NT2/D1 (cell line): ENCODE data around the gene IL19.

Experiments used
- DNase-seq: peaks from one replicate; pipeline ENCODE4 v3.0.0-alpha.2; 2011; ENCODE audit warnings: low read depth, low spot score
- H3K27me3 ChIP-seq: 2 replicates; pipeline ENCODE4 v1.6.0; 2011; ENCODE audit warnings: mild to moderate bottlenecking; ENCODE audit not compliant: insufficient read length, insufficient read depth
- H3K36me3 ChIP-seq: 2 replicates; pipeline ENCODE4 v1.6.1; 2011; ENCODE audit warnings: mild to moderate bottlenecking, low read length, mixed read lengths; ENCODE audit not compliant: insufficient read depth, insufficient read length
- H3K4me1 ChIP-seq: 2 replicates; pipeline ENCODE4 v1.5.1; 2011; ENCODE audit not compliant: insufficient read depth, insufficient read length
- H3K4me3 ChIP-seq: 2 replicates; pipeline ENCODE4 v1.5.1; 2011; ENCODE audit warnings: low read depth; ENCODE audit not compliant: insufficient read length
- H3K9ac ChIP-seq: 2 replicates; pipeline ENCODE4 v1.6.0; 2011; ENCODE audit warnings: low read depth; ENCODE audit not compliant: insufficient read length
- H3K9me3 ChIP-seq: 2 replicates; pipeline ENCODE4 v1.5.1; 2011; ENCODE audit warnings: mild to moderate bottlenecking, low read length; ENCODE audit not compliant: insufficient read depth
- SUZ12 ChIP-seq: IDR thresholded peaks from 2 replicates; pipeline ENCODE4 v1.6.1; 2011; ENCODE audit not compliant: insufficient read length, insufficient read depth; ENCODE audit errors: extremely low read depth
- YY1 ChIP-seq: IDR thresholded peaks from 2 replicates; pipeline ENCODE4 v1.6.1; 2011; ENCODE audit not compliant: insufficient read length, insufficient read depth
- ZNF274 ChIP-seq: IDR thresholded peaks from 2 replicates; pipeline ENCODE4 v1.6.1; 2011; ENCODE audit warnings: mild to moderate bottlenecking, low read depth, low read length

IL19 gene, protein sequence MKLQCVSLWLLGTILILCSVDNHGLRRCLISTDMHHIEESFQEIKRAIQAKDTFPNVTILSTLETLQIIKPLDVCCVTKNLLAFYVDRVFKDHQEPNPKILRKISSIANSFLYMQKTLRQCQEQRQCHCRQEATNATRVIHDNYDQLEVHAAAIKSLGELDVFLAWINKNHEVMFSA

DNA sequence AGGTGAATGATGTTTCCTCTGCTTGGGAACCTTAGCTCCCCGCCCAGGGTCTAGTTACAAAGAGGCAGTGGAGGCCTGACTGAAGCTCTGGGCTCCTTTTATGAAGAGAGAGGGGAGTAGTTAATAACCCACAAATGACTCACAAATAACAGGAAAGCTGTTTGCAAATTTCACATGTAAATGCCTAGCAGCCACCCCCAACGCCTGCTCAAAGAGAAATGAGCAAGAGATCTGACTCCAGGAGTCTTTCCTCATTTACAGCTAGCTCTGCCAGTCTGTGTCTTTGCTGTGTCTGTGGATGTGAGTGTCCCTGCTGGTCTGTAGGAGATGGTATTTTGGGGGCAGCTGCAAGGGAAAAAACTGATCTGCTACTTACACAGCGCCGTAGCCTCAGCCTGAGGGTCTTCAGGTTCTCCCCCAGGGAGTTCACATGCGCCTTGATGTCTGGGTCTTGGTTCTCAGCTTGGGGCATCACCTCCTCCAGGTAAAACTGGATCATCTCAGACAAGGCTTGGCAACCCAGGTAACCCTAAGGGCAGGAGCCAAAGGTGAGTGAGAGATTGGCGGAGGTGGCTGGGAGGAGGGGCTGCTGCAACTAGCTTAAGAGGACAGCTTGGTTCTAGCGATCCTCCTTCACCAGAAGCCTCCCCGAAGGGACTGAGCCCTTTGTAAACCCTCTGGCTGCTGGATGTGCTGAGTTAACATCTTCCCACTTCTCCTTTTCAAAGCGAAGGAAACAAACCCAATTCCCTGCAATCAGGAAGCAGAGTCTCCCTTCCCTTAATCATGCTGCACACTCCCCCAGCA is at the start of gene IL19:
Gene IL19, plus strand, starts transcription at position 243 of the 807 bp plus-strand sequence. CDS start 65,890 bp downstream, outside the sequence.
- Histone ChIP-seq H3K9ac (no peak within 1 kb of the TSS), H3K4me3 (no peak within 1 kb of the TSS), H3K4me1 (peaks cover 21% of the 10 kb centered on the region), H3K9me3 (no peaks in the 10 kb centered on the region), H3K36me3 (no peaks in the 10 kb centered on the region), H3K27me3 (peaks cover 1% of the 10 kb centered on the region)
- TF ChIP-seq YY1 = no peak
- no peak for DNase-seq

DNA sequence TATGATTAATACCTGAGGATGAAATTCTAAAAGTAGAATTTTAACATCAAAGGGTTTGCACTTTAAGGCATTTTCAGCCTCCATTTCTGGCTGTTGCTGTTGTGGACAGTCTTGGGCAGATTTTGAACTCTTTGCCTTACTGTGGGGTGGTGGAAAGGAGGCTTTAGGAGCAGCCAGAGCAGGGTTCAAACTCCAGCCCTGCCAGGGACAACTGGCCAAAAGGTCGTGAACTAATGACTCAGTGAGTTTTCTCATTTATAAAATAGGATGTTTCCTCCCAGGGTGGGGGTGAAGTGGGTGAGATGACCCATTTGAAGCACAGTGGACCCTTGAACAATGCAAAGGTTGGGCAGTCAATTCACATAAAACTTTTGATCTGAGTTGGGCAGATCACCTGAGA is 49.1 kb upstream of the IL19 start:
- H3K4me1 ChIP-seq = peaks cover 24% of the 10 kb centered on the region
- no peaks in the 10 kb centered on the region for H3K27me3 ChIP-seq
- TF ChIP-seq YY1 = no peak
- TF ChIP-seq ZNF274 = no peak
- TF ChIP-seq SUZ12 = no peak
- H3K9ac ChIP-seq = no peak overlapping the region
- no peaks in the 10 kb centered on the region for H3K9me3 ChIP-seq
- H3K4me3 ChIP-seq = no peak overlapping the region
- no peak for DNase-seq
- H3K36me3 ChIP-seq = no peaks in the 10 kb centered on the region

DNA sequence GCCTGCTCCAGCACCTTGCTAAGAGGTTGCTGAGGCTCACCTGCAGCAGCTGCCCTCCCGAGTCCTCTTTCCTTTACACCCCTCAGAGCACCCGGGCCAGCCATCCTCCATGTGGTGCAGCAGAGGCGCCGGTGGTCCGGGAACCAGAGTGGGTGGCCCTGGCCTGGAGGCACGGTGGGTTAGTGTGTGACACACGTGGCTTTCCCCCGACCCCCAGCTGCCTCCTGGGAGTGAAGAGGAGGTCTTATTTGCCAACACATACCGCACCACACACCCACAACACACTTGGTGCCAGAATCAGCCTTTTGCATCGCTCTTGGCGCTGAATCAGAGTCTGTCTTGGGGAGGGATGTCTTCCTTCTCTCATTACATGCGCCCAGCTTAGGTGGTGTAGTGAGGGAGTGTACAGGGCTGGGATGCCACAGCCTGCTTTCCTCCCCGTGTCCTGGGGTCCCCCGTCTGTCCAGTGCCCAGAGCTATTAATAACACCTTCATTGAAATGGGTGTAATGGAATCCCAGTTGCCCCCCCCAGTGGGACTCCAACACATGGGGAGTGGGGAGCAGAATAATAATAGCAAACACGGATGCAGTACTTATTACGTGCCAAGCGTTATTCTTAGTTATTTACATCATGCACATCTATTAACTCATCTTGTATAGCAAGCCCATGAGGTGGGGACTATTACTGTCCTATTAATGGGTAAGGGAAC is 47.7 kb upstream of the IL19 start:
- no peak for DNase-seq
- no peaks in the 10 kb centered on the region for H3K27me3 ChIP-seq
- H3K9me3 ChIP-seq = no peaks in the 10 kb centered on the region
- TF ChIP-seq SUZ12 = no peak
- no peak for TF ChIP-seq ZNF274
- TF ChIP-seq YY1 = no peak
- H3K9ac ChIP-seq = no peak overlapping the region
- no peak overlapping the region for H3K4me3 ChIP-seq
- peaks cover 24% of the 10 kb centered on the region for H3K4me1 ChIP-seq
- H3K36me3 ChIP-seq = no peaks in the 10 kb centered on the region

DNA sequence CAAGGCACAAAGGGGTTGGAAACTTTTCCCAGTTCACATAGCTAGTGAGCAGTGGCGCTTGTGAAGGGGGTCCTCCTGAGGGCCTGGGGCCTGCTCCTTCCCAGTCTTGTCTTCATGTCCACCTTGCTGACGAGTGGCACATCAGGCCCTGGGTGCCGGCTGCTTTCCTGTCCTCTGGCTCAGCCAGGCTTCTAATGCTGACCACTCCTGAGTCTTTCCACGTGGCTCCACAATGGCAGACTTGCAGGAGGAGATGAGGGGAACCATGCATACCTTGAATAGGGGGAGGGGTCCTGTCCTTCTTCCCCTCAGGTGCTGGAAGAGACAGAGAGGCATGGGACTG is 47.1 kb upstream of the IL19 start:
- no peak overlapping the region for H3K4me3 ChIP-seq
- peaks cover 24% of the 10 kb centered on the region for H3K4me1 ChIP-seq
- no peaks in the 10 kb centered on the region for H3K36me3 ChIP-seq
- no peak for TF ChIP-seq YY1
- TF ChIP-seq SUZ12 = no peak
- TF ChIP-seq ZNF274 = no peak
- H3K9ac ChIP-seq = peak overlapping the region; percentile 29
- no peak for DNase-seq
- no peaks in the 10 kb centered on the region for H3K27me3 ChIP-seq
- no peaks in the 10 kb centered on the region for H3K9me3 ChIP-seq

DNA sequence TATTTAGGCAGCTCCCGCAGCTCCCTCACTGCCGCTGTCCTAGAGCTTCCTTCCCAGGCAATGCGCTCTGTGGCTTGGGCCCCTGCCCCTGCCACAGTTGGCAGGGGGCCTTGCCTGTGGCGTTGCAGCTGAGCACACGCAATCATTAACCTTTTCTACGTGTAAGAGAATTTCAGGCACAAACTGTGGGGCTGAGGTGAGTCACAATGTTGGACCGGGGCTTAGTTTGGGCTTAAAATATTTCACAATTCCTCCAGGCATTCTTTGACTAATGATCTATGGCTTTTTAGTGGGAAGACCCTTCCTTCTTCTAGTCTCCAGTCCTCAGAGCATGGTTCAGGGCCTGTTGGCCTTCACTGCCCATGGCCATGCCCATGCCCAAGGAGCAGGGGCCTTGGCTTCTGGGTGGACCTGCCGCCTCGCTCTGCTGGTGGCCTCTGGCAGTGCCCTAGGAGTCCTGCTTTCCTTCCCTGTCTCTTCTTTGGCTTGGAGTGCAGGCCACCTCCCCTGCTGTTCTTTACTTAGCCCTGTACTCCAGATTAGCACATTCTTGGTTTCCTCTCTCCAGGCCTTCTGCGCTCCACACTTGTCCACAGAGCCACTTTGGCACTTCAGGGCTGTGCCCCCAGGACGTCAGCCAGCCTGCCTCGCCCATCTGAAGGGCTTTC is 46.6 kb upstream of the IL19 start:
- Histone ChIP-seq H3K9ac (peak overlapping the region; percentile 29), H3K4me3 (no peak overlapping the region), H3K9me3 (no peaks in the 10 kb centered on the region), H3K36me3 (peaks cover 5% of the 10 kb centered on the region), H3K27me3 (no peaks in the 10 kb centered on the region), H3K4me1 (peaks cover 24% of the 10 kb centered on the region)
- no peak for DNase-seq
- no peak for TF ChIP-seq ZNF274
- no peak for TF ChIP-seq YY1
- TF ChIP-seq SUZ12 = no peak

DNA sequence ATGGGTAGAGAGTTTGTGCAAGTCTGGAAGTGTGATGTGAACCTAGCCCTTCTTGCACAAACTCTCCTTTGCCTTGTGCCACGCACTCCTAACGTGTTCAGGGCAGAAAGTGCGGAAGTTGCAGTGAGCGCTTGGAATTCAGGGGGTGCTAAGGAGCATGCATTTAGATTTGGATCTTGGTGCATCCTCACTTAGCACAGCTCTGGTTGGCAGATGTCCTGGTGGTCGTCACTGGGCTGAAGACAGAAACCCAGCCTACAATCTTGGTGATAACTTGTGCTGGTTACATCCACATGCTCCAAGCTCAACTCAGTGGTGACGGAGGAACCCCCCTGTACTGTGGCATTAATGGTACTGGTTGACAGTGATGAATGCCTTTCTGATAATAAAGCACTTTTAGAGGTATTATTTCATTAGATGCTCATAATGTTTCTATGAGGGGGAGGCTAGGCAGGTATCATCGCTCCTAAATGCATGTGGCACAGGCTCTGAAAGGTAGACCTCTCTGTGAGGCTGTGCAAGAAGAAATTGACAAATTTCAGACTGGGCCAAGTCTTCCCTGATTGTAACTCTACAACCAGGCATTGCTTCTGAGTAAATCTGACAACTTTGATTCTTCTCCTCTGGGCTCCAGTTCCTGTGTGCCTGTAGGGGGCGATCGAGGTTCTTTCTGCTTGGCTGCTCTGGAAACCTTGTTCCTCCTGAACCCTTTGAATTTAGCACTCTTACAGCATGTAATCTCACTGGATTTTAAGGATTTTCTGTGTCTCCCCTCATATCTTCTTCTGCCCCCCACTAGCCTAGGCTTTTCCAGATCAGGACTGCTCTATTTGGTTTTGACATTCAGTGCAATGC is 45.2 kb upstream of the IL19 start:
- Histone ChIP-seq H3K9ac (no peak overlapping the region), H3K27me3 (no peaks in the 10 kb centered on the region), H3K4me3 (no peak overlapping the region), H3K9me3 (no peaks in the 10 kb centered on the region), H3K36me3 (peaks cover 19% of the 10 kb centered on the region), H3K4me1 (peaks cover 24% of the 10 kb centered on the region)
- DNase-seq = peak; percentile 64
- TF ChIP-seq YY1 (no peak), ZNF274 (no peak), SUZ12 (no peak)
